Right forelimb (tissue), 1 donor: ENCODE measurements around the gene SOHLH1.

ENCODE experiments used
- DNase-seq: peaks from one replicate; pipeline ENCODE4 v3.0.0-alpha.2; 2018

The SOHLH1 gene, protein sequence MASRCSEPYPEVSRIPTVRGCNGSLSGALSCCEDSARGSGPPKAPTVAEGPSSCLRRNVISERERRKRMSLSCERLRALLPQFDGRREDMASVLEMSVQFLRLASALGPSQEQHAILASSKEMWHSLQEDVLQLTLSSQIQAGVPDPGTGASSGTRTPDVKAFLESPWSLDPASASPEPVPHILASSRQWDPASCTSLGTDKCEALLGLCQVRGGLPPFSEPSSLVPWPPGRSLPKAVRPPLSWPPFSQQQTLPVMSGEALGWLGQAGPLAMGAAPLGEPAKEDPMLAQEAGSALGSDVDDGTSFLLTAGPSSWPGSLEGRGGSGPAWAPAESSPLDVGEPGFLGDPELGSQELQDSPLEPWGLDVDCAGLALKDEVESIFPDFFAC

DNA sequence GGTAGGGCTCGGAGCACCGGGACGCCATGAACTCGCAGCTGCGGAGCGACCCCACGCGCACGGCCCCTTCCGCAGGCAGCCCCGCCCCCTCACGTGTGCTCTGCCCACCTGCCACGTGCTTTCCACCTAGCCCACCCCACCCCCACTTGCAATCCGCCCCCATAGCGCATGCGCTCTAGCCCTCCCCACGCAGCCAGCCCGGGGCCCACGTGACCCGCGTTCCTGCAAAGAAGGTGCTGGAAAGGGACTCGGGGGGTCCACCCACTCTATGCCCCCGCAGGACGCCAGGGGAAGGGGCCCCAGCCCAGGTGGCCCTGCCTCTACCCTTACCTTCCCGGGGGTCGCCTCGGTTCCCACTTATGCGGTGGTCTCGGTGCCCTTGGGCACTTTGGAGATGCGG, at the start of gene SOHLH1:
Gene SOHLH1 (minus strand): TSS at position 42 of the 400 bp plus-strand sequence. CDS start 14 bp downstream, at position 28.
- DNase-seq = no peak

DNA sequence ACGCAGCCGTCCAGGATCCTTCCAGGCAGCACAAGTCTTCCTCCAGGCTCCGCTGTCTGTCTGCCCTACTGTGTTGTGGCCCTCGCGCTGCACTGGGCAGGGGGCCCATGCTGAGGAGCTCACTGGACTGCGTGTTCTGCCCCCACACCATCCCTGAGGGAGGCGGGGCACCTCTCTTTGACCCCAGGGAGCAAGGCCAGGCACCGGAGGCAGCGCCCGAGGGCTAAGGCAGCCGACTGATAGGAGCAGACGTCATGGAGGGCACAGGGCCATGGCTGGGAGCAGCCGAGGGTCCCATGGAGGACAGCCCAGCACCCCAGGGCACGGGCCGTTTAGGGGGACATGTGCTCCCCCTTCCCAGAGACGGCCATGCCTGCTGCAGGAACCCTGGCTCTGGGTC, 49.4 kb upstream of the SOHLH1 start:
- DNase-seq = no peak

DNA sequence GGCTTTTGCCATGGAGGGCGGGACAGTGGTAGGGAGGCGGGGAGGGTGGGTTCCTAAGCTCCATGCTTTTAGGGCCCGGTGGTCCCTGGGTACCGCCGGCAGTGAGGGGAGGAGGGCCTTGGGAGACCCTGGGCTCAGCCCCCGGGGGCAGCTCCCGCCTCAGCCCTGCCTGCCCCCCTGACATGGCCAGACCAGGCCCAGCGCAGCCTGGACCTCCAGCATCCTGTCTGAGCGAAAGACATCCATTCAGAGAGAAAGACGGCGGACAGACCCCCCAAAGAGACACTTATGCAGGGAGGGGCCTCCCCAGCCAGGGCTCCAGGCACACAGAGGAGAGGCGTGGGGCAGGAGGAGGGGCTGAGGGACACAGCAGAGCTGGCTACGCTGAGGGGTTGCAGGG, 48.0 kb upstream of the SOHLH1 start:
- no peak for DNase-seq

DNA sequence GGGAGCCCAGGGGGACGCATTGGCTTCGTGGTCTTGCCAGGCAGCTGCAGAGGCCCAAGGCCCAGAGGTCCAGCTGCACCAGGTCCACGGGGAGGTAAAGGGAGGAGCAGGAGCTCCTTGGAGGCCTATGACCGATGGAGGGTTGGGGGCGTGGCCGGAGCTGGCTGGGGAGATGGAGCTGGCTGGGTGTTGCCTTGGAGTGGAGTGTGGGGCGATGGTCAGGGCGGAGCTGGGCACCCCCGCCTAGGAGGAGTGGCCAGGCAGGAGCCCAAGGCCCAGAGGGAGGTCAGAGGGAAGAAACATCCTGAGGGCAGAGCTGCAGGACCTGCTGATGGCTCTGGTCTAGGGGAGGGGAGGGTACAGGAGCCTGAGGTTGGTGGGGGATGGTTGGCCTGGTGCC, 47.3 kb upstream of the SOHLH1 start:
- no peak for DNase-seq

DNA sequence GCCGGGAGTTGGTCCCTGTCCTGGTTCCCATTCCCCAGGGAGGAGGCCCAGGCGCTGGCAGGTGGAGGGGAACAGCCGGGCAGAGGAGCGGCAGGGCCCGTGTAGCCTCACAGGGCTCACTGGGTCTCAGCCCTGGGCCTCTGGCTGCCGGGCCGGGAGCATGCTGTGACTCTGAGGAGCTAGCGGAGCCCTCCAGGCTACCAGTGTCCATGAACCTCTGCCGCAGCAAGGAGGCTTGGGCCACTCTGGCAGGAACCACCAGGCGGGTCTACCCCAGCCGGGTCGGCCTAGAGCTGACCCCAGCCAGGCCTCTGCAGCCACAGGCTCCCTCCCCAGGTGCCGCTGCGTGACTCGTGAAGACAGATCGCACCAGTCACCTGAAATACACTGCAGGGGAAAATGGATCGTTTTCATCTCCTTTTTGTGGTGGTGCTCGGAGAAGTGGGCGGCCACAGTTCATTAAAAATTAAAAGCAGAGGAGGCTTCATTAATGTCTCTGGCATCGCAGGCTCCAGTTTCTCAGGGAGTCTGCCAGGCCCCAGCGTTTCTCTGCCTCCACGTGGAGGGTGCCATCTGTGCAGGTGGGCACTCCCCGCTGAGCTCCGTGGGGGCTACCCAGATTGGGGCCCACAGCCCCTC, 46.5 kb upstream of the SOHLH1 start:
- no peak for DNase-seq

DNA sequence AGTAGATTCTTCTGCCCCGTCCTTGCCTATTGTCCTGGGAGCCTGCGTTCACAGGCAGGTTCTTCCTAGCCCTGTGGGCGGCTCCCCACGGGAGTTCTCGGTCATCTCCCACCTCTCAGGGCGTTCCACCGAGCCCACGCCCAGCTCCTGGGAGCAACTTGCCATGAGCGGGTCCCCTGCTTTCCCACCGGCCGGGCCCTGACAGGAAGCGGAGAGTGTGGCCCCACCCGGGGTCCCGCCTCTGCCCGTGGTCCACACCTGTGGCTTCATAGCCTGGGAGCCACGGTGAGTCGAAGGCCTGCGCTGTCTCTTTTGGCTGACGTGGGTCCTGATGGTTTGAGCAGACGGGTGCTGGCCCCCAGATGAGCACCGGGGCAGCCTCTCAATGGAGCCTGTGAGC, 45.9 kb upstream of the SOHLH1 start:
- no peak for DNase-seq

DNA sequence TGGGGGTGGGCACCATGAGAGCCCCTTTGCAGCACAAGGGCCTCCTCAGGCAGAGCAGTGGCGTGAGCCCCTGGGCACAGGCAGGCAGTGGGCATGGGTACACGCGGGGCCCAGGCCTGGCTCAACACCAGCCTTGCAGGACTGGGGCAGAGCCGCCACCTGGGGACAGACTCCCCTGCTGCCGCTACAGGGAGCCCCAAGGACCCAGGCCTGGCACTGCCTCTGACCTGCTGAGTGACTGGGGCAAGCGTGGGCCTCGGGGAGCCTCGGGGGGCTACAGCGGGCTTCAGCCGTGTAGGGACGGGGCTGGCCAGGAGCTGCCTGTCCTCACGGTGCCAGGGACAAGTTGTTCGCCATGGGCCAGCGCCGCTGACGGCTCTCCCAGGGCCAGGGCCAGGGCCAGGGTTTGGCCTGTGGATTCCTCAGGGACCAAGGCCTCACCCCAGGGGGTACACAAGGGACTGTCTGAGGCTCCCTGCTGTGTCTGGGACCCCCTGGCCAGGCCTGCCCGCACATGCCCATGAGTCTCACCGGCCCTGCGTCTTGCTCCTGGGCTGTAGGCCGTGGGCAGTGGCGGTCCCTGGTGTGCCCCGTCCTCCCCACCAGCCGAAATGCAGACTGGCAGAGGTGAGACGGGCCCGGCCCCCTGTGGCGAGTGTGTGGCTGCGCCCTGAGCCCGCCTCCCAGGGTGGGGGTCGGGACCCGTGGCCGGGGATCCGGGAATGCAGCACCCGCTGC, 45.2 kb upstream of the SOHLH1 start:
- DNase-seq = no peak

DNA sequence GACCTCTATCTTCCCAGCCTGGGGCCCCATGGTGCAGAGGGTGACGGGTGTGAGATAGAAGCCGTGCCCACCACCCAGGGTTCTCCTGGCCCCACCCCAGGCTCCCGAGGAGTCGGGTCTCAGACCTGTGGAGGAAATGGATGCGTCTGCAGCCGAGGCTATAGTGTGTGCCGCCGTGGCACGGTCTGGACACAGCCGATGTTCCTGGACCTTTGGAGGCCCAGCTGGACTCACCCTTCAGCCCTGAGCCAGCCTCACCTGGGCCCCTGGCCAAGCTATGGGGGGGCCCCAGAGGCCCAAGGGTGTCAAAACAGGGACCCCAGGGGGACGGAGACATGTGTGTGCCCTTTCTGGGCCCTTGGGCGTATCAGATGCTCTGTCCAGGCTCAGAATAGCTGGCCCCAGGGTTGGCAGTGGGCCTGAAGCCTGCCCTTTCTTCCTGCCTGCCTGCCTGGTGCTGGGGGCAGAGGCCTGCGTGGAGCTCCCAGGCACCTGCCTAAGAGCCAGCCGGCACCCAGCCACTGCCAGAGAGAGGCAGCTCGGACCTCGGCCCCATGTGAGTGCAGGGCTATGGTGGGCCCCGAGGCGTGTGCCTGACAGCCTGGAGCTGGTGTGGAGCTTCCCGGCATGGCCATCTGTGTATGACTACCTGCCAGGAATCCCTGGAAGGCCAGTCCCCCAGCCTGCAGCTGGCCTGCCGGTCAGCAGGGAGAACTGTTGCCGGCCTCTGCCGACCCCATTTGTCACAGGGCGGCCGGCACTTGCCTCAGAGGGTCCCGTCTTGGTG, 44.5 kb upstream of the SOHLH1 start:
- DNase-seq = no peak

DNA sequence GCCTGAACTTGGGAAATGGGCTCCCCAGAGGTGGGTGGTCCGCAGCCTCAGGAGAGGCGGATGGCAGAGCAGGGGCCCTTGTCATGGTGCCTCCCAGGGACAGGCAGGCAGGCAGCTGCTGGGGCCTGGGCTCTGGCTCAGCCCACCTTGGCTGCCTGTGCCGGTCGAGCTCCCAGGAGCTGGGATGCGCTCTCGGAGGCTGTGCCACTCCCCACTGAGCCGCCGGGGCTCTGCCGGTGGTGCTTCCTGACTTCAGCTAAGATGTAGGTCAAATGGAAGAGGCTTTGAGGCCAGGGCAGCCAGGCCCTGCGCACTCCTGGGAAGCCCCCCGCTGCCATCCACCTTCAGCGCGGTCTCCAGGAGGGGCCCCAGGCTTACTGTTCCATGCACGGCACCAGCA, 43.7 kb upstream of the SOHLH1 start:
- DNase-seq = no peak

DNA sequence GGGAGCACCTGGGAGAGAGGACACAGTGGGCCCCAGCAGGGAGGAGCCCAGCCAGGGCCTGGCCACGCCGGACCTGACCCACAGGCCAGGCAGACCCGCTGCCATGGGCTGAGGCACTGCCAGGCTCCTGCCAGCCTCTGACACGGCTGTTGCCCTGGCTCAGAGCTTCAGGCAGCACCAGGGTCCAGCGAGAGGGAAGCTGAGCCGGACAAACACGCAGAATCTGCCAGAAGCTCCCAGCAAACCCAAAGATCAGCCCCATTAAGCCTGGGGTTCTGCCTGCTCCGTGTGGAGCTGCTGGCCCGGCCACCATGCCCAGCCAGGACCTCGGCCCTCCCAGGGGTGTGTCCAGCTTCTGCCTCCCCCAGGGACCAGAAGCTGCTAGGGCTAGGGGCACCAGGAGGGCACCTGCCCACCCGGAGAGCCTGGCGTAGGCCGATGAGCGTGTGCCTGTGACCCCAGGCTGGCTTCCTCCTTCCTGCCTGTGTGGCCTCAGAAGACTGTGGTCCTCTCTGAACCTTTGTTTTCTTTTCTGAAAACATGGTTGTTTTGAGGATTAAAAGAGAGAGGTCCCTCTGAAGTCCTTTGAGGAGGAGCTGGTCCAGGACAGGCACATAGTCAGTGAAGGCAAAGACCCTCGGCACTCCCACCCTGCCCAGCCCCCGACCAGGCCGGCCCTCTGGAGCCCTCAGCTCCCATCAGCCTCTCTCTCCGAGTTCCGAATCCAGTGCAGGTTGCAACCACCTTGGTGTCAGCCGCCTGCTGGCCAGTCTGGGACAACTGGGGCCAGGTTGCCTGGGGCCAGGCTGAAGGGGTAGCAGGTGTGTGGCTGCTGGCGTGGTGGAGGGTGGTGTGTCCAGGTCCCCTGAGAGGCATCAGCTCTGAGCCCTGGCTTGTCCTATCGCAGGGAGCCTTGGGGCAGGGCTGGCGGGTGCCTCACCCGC, 42.3 kb upstream of the SOHLH1 start:
- no peak for DNase-seq

DNA sequence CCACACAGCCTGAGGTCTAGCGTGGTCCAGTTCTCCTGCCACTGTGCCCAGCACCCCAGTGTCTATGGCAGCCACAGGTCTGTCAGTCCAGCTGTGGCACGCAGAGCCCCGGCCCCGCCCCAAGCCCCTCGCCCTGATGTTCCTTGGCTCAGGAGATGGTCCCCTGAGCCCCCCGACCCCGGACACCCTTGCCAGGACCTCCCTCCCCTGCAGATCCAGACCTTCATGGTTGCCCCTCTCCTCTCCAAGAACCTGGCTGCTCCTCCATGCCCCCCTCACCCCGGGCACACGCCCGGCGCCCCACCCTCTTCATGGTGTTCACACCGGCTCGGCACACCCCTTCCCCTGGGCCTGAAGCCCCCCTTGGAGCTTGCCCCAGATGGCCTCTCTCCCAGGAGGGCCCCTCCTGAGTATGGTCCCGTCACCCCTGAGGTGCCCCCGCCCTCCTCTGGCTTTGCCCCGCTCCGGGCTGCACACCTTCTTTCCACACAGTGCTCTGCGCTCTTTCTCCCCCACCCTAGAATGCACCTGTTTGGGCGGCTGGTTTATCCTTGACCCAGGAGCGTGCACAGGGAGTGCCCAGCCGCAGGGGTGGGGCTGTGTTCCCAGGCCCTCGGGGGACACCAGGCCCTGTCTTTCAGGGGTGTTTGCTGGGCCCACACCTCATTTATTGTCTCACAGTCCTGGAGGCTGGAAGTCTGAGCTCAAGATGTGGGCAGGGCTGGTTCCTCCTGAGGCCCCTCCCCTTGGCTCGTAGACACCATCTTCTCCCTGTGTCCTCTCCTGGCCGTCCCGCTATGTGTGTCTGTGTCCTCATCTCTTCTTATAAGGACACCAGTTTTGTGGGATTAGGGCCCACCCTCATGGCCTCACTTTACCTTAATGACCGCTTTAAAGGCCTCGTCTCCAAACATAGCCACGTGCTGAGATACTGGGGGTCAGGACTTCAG, 40.3 kb upstream of the SOHLH1 start:
- DNase-seq = no peak

DNA sequence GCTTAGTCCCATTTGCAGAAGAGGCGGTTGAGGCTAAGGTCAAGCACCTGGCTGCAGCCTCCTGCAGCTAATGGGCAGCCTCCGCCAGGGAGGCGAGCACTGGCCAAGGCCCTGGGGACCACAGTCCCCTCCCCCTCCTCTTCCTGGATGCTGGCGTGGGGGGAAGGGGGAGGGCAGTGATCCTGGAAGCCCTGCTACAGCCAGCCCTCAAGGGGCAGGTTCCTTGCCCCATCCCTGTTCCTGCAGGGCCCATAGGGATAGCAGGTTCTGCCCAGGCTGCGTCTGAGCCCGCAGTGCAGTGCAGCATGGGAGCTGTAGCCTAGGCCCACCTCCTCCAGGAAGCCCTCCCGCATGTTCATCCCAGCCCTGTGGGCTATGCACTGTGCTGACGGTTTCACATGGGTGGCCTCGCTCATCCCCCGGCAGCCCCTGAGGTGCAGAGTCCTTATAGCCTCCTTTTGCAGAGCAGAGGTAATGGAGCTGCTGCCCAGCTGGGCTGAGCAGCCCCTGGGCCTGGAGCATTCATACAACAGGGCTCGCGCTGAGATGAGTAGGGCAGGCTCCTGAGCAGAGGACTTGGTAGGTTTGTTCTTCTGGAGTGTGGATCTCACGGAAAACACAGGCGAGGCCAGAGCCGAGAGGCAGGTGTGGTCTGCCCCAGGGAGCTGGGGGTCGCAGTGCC, 38.7 kb upstream of the SOHLH1 start:
- DNase-seq = no peak

DNA sequence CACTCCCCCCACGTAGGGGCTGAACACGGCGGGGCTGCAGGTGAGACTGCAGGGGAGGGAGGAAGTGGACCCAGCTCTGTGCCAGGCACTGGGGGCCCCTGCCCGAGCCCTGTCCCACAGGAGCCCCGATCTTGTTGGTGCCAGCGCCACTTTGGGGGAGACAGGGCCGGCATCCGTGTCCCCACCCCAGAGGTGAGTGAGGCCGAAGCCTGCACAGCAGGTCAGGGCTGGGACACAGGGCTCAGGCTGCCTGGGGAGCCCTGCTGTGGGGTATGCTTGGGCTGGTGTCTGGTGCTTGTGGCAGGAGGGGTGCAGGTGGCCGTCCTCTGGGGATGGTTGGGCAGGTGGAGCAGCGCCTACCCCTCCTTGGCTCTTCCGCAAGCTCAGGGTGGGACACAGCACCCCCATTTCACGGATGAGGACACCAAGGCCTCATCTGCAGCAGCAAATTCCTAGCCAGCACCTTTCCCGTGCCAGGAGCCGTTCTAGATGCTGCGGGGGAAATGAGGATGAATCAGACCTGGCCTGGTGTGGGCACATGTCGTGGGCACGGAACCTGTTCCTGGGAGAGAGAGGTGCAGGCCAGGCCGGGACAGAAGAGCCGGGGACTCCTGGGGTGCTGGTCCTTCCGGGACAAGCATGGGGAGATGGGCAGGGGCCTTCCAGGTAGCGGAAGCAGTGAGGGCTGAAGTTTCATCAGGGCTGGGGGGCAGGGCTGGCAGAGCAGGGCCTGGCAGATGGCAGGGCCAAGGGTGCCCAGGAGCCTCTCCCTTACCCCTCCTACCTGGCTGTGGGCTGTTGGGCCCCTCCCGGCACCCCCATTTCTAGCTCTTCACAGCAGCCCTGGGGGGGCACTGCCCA, 37.9 kb upstream of the SOHLH1 start:
- DNase-seq = no peak

DNA sequence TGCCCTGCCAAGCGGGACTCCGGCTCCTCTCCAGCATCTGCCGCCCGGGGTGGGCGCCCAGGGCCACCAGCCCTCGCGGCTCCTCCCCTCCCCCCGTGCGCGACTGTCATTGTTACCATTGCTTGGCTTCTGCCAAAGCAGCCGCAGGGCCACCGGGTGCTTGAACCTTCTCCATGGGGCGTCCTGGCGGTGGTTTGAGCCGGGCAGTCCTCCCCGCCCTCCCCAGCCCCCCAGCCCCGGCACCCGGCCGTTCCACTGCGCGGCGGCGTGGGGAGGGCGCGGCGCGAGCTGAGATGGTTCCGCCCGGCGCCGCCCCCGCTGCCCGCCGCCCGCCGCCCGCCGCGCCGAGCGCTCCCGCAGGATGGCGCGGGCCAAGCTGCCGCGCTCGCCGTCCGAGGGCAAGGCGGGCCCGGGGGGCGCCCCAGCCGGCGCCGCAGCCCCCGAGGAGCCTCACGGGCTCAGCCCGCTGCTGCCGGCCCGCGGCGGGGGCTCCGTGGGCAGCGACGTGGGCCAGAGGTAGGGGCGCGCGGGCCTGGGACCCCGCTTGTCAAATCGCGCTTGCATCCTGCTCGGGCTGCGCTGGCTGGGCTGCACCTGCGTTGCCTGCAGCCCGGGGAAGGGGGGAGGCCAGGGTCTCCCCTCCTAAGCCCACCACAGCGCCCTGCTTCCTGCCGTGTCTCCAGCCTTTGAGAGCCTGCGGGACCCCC, 37.1 kb upstream of the SOHLH1 start:
- no peak for DNase-seq

DNA sequence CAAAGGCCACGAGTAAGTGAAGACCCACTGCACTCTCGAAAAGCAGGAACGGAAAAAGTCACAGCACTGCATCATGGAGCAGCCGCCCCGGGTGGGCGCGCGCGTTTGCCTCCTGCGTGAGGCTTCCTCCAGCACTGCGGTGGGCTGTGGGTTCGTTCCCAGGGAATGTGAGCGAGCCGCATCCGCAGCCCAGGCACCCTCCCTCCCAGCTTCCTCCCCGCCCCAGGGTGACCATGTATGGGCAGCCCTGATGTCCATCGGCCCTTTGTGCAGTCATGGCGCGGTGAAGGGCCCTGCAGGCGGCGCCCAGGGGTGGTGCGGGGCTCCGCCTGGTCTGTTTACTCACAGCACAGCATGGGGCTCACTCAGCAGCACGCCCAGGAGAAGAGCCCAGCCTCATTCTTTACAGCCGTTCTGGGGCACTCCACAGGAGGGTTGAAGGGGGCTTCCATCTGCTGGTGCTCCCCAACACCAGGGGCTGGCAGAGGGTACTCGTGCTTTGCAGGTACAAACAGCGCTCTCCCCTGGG, 35.4 kb upstream of the SOHLH1 start:
- no peak for DNase-seq

DNA sequence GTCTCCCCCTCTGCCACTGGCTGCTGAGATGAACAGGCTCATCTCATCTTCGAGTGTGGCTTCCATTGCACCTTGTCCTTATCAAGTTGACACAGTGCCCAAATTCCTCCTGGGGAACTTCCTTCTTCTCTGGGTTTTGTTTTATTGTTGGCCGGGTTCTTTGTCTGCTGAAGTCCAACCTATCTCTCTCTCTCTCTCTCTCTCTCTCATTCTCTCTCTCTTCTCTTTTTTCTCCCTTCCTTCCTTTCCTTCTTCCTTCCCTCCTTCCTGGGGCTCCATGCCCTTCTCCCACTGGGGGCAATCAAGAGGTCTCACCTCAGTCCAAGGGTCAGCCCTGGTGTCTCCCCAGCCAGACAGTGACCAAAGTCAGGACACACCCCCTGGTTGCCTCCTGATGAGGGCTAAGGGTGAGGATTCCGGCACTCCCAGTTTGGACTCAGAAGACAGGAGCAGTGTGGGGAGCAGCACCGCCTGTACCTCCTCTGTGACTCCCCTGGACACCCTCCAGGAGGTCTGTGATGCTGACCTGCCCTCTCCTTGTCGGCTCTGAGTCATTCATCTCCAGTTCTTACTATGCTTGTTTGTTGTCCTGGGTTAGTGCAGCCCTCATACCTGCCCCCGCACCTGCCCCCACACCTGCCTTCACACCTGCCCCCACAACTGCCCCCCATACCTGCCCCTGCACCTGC, 33.4 kb upstream of the SOHLH1 start:
- no peak for DNase-seq

DNA sequence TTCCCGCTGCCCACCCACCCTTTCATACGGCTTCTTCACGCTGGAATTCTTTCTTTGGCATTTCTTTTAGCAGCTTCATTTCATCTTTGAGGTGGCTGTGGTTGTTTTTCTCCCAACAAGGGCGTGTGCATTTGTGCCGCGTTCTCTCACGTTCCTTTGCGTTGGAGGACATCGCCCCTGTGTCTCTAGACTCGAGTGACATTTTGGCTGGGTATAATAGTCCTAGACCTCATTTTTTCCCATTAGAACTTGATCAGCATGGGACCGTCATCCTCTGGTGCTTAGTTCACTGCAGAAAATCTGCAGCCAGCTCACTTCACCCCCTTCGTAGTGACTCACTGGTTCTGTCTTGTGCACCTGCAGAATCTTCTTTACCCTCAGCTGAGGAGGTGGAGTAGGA, 32.2 kb upstream of the SOHLH1 start:
- no peak for DNase-seq

DNA sequence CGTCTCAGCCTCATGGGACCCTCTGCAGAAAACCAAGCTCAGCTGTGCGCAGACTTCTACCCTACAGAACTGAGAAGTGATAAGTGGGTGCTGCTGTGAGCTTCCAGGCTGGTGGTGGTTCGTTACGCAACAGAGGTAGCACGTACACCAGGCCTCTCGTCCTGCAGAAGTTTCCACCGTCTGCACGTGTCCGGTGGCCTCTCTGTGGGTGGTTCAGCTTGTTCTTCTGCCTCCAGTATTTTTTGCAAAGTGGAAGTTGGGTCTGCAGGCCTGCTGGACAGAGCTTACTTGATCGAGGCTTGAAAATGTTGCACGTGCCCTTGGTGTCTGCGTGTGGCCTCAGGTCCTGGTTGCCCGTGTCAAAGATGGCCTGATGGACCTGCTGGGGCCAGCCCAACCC, 30.2 kb upstream of the SOHLH1 start:
- DNase-seq = no peak
